ENCODE results near the gene GABBR2. TPM values are rescaled to one million over a fixed set of nuclear protein-coding genes. Genes with fewer than 3 reads are reported as not detected.

Gene GABBR2
- total RNA-seq, 2 experiments from 2014 or later = not detected

DNA sequence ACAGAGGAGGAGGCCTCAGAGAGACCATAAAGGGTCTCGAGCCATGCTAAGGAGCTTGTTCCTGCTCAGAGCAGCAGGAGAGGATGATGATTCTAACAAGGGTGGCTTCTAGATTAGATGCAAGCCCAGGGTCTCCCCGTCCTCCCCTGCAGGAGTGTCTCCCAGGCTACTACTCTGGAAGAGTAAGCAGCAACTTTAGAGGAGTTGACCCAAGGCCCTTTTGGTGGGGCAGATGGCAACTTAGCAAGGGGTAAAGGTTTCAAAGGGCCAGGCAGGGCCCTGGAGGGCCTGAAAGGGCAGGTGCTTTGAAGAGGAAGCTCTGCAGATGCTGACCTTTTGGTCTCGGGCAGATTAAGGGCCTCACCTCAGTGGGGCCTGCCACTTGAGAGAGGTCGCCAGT, 174.9 kb downstream of the GABBR2 start:
- DNase-seq = no peak
- no peaks in the 10 kb centered on the region for H3K9me3 Mint-ChIP-seq (ENCODE audit: low read depth)
- peaks cover 18% of the 10 kb centered on the region for H3K27me3 Mint-ChIP-seq
- no peak for ATAC-seq
- H3K27ac Mint-ChIP-seq = no peak overlapping the region
- no peaks in the 10 kb centered on the region for H3K4me1 Mint-ChIP-seq
- H3K4me3 Mint-ChIP-seq = no peak overlapping the region
- CTCF ChIA-PET = no interaction called here
- no peaks in the 10 kb centered on the region for H3K36me3 Mint-ChIP-seq

DNA sequence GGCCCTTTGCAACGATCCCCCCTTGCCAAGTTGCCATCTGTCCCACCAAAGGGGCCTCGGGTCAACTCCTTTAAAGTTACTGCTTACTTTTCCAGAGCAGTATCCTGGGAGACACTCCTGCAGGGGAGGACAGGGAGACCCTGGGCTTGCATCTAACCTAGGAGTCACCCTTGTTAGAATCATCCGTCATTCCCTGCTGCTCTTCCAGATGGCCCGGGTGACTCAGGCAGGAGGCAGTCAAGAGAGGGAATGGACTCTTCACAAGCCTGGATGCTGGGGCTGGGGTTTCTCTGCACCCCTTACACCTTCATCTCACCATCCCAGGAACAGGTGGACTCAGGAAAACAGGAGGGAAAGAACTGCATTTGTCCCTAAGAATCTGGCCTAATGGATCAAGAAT, 175.6 kb downstream of the GABBR2 start:
- no peaks in the 10 kb centered on the region for H3K9me3 Mint-ChIP-seq (ENCODE audit: low read depth)
- CTCF ChIA-PET = no interaction called here
- H3K4me3 Mint-ChIP-seq = no peak overlapping the region
- peaks cover 25% of the 10 kb centered on the region for H3K27me3 Mint-ChIP-seq
- no peaks in the 10 kb centered on the region for H3K4me1 Mint-ChIP-seq
- H3K27ac Mint-ChIP-seq = no peak overlapping the region
- no peak for ATAC-seq
- DNase-seq = no peak
- no peaks in the 10 kb centered on the region for H3K36me3 Mint-ChIP-seq

DNA sequence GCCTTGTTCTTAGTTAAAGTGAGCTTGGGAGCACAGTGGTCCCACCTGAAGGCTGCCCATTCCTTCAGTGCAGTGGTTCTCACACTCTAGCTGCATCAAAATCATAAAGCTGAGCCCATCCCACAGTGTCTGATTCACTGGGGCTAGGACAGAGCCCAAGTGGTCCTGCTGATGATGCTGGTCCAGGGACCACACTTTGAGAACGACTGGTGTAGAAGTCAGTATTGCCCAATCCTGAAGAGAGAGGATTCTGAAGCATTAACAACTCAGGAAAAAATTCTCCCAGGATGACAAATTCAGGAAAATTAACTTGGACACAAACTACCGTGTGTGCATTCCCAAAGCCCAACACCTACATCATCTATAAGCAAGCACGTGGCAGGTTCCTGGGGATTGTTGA, 176.2 kb downstream of the GABBR2 start:
- DNase-seq (no peak), ATAC-seq (no peak)
- no peaks in the 10 kb centered on the region for H3K36me3 Mint-ChIP-seq
- CTCF ChIA-PET = no interaction called here
- no peak overlapping the region for H3K4me3 Mint-ChIP-seq
- no peak overlapping the region for H3K27ac Mint-ChIP-seq
- no peaks in the 10 kb centered on the region for H3K4me1 Mint-ChIP-seq
- no peaks in the 10 kb centered on the region for H3K9me3 Mint-ChIP-seq (ENCODE audit: low read depth)
- H3K27me3 Mint-ChIP-seq = peaks cover 26% of the 10 kb centered on the region

DNA sequence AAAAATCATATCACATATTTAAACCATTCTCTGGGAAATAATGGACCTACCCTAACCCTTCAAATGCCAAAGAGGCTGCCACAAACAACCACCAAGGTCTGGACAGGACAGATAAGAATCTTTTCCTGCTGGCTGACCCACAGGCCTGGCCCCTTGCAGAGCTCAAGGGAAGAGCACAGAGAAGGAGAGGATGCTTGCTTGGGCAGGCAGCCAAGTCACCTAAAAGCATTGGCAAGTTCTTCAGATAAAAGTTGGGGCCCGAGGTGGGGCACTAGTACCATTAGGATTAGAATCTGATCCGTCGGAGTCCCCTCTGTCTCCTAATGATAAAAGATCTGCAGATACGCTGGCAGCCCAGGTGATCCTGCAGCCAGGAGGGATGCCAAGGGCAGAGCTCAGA, 176.6 kb downstream of the GABBR2 start:
- Mint-ChIP-seq H3K36me3 (no peaks in the 10 kb centered on the region), H3K27ac (no peak overlapping the region), H3K4me3 (no peak overlapping the region), H3K4me1 (no peaks in the 10 kb centered on the region), H3K9me3 (ENCODE audit: low read depth) (no peaks in the 10 kb centered on the region), H3K27me3 (peaks cover 31% of the 10 kb centered on the region)
- no peak for DNase-seq
- ATAC-seq = no peak
- CTCF ChIA-PET = no interaction called here

DNA sequence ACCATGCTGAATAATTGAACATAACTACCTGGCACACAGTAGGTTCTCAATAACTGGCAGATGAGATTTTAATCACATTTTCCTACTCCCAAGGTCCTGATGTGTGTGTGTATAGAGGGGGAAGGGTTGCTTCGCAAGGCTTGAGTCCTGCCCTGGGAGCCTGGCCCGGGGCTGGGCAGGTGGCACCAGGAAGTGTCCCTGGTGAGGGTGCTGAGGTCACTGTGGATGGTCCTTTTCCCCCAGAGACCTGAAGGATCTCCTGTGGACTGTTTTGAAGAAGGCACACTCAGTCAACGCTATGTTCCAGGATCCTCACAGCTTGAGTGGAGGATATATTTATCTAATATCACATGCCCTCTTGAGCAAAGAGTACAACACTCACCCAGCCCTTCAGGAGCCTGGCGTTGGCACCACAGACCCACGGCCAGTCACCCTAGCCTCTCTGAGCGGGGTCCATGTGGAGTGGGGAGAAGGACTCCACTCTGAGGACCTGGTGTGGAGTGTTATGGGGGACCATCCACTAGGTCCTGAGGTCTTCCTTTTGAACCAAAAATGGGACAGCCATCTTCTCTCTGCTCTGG, 177.8 kb downstream of the GABBR2 start:
- ATAC-seq (no peak), DNase-seq (no peak)
- Mint-ChIP-seq H3K4me3 (no peak overlapping the region), H3K4me1 (no peaks in the 10 kb centered on the region), H3K9me3 (ENCODE audit: low read depth) (no peaks in the 10 kb centered on the region), H3K36me3 (no peaks in the 10 kb centered on the region), H3K27ac (no peak overlapping the region), H3K27me3 (peaks cover 38% of the 10 kb centered on the region)
- CTCF ChIA-PET = interaction anchor here (0.7 kb wide), 1 partner anchor 316 kb away, joined by 3 read pairs; no protein-coding TSS in a partner anchor

DNA sequence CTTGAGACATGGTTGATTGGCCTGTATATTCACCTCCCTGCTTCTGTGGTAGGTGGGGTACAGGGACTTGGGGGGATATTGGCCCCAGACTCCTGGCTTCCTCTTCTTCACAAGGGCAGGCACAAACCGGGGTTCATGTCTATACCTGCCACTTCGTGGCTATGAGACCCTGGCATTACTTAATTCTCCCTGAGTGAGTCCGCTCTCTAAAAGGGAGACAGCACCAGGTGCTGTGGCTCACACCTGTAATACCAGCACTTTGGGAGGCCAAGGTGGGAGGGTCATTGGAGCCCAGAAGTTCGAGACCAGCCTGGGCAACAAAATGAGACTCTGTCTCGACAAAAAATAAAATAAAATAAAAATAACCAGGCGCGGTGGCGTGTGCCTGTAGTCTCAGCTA, 178.5 kb downstream of the GABBR2 start:
- Mint-ChIP-seq H3K27ac (no peak overlapping the region), H3K4me3 (no peak overlapping the region), H3K27me3 (peaks cover 41% of the 10 kb centered on the region), H3K4me1 (no peaks in the 10 kb centered on the region), H3K9me3 (ENCODE audit: low read depth) (no peaks in the 10 kb centered on the region), H3K36me3 (no peaks in the 10 kb centered on the region)
- CTCF ChIA-PET = interaction anchor here (0.7 kb wide), 1 partner anchor 317 kb away, joined by 3 read pairs; no protein-coding TSS in a partner anchor
- ATAC-seq (no peak), DNase-seq (no peak)

DNA sequence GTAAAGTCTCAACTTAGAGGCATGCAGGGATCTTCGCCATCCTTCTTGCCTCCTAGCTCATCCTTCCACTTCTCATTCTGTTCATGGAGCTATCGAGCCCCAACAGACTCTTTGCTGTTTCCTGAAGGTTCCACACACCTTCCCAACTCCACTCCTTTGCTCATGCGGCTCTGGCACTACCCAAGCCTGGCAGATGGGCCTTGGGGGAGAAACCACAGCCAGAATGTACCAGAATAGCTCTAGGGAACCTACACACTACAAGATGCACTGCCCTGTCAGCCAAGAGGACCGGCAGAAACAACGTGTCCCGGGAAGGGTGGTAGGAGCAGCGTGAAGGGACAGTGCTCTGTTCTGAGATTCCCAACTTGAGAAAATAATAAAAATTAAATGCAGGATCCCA, 178.9 kb downstream of the GABBR2 start:
- Mint-ChIP-seq H3K36me3 (no peaks in the 10 kb centered on the region), H3K9me3 (ENCODE audit: low read depth) (no peaks in the 10 kb centered on the region), H3K4me1 (no peaks in the 10 kb centered on the region), H3K4me3 (no peak overlapping the region), H3K27me3 (peaks cover 45% of the 10 kb centered on the region), H3K27ac (no peak overlapping the region)
- no peak for DNase-seq
- ATAC-seq = no peak
- CTCF ChIA-PET = no interaction called here

DNA sequence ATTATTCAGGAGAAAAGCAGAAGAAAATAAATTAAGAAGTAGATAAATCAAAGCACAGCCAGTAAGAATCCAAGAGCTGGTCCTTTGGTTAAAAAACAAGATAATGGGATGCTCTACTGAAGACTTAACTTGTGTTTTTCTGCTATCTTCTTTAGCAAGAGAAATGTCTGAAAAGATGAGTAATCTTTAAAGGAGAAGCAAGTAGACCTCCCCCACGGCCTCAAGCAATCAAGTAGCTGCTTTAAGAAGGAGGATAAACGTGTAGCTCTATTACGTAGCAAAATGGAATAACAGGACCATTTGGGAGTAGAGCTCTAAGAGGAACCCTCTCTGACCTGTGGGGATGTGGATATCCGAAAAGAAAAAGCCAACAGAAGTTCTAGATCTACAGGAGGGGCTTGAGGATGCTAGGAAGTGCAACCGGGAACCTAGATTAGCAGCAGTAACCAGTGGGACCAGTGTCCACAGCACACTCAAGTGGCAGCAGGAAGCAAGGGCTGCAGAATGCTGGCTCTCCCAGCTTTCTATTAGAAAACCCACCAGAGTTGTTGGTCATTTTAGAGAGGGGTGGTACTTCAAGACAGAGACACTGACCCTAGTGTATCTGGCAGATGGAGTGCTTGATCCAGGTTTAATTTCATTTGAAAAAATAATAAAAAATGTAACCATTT, 185.4 kb downstream of the GABBR2 start:
- DNase-seq = no peak
- H3K27ac Mint-ChIP-seq = no peak overlapping the region
- ATAC-seq = no peak
- H3K4me3 Mint-ChIP-seq = no peak overlapping the region
- H3K36me3 Mint-ChIP-seq = no peaks in the 10 kb centered on the region
- H3K27me3 Mint-ChIP-seq = peaks cover 65% of the 10 kb centered on the region
- no peaks in the 10 kb centered on the region for H3K9me3 Mint-ChIP-seq (ENCODE audit: low read depth)
- CTCF ChIA-PET = no interaction called here
- no peaks in the 10 kb centered on the region for H3K4me1 Mint-ChIP-seq

DNA sequence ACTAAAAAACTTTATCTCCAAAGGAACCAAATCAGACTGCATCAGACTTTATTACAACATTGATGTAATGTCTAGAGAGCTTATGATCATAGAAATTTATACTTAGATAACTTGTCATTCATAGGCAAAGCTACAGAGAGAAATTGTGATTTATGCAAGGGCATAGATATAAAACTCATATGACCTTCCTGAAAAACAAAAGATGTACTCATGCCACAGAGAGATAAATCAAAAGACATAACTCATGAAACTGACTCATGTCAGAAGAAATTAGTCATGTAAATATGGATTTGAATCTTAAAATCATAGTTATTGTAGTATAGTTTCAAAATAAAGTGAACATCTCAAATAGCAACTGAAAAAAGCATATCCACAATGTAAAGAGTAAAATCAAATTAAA, 186.2 kb downstream of the GABBR2 start:
- Mint-ChIP-seq H3K4me1 (no peaks in the 10 kb centered on the region), H3K27me3 (peaks cover 60% of the 10 kb centered on the region), H3K36me3 (no peaks in the 10 kb centered on the region), H3K27ac (no peak overlapping the region), H3K4me3 (no peak overlapping the region), H3K9me3 (ENCODE audit: low read depth) (no peaks in the 10 kb centered on the region)
- ATAC-seq (no peak), DNase-seq (no peak)
- CTCF ChIA-PET = no interaction called here

DNA sequence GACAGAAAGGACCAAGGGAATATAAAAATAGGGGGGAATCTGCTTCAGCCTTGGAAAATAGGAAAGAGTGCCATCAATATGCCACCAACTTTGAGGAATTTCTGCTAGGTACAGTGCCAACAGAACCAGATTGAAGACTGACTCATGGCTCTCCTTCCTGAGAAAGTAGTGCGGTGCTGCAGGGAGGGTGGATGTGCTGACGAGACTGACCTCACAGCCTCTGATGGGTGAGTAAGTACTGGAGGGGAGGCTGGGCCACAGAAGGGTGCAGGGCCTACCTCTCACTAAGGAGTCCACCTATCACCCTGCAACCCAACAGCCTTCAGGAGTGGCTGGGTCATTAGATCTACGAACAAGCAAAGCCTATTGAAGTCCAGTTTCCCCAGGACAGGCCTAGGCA, 187.6 kb downstream of the GABBR2 start:
- Mint-ChIP-seq H3K27ac (no peak overlapping the region), H3K4me1 (no peaks in the 10 kb centered on the region), H3K4me3 (no peak overlapping the region), H3K27me3 (peaks cover 52% of the 10 kb centered on the region), H3K9me3 (ENCODE audit: low read depth) (no peaks in the 10 kb centered on the region), H3K36me3 (no peaks in the 10 kb centered on the region)
- ATAC-seq (no peak), DNase-seq (no peak)
- CTCF ChIA-PET = no interaction called here

DNA sequence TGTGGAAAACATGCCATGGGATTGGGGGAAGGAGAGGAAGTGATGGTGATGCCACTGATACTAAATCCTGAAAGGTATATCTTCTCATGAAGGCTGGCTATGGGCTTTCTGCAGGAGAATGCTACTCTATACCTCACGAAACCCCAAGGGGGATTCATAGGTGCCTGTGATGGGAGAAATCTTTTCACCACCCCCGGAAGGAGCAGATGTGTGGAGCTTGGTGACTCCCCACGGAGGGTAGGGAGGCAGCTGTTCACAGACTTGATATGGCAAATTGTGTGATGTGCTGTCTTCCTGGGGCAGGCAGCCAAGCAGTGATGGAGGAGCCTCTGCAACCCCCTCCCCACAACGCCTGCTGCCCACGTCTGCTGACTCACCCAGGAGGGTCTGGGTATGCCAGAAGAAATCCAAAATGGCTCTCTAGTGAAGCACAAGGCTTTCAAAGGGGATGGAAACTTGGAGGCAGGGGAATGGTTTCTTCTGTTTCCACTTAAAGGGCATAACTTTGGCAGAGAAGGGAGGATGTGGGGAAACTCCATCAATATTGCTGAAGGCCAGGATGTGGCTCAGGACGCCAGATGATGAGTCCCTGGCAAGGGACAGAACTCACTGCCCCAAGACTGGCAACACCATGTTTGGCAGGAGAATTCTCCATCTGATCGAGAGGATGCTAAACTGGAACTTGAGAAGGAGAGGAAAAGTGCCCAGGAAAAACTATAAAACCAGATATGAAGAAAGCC, 188.3 kb downstream of the GABBR2 start:
- Mint-ChIP-seq H3K36me3 (no peaks in the 10 kb centered on the region), H3K4me3 (no peak overlapping the region), H3K27ac (no peak overlapping the region), H3K9me3 (ENCODE audit: low read depth) (no peaks in the 10 kb centered on the region), H3K4me1 (no peaks in the 10 kb centered on the region), H3K27me3 (peaks cover 45% of the 10 kb centered on the region)
- CTCF ChIA-PET = interaction anchor here (1.1 kb wide), 1 partner anchor 256 kb away, joined by 4 read pairs; no protein-coding TSS in a partner anchor
- ATAC-seq = no peak
- no peak for DNase-seq

DNA sequence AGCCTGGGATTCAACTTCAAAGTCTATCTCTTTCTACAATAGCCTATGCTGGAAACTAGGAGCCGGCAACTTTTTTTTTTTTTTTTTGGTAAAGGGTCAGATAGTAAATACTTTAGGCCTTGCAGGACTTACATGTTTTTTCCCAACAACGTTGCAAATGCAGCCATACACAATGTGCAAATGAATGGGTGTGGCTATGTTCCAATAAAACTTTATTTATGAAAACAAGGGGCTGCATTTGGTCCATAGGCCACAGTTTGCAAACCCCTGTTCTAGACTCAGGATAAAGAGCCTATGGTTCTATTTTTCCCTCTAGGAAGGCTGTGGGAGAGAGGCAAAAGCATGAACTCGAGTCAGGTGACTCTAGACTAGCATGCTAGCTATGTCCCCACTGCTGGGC, 189.1 kb downstream of the GABBR2 start:
- no peaks in the 10 kb centered on the region for H3K4me1 Mint-ChIP-seq
- CTCF ChIA-PET = interaction anchor here (0.5 to 1.1 kb wide), 2 partner anchors 256 to 738 kb away, joined by 3 to 4 read pairs; no protein-coding TSS in a partner anchor
- H3K27ac Mint-ChIP-seq = no peak overlapping the region
- no peaks in the 10 kb centered on the region for H3K9me3 Mint-ChIP-seq (ENCODE audit: low read depth)
- ATAC-seq (no peak), DNase-seq (no peak)
- no peak overlapping the region for H3K4me3 Mint-ChIP-seq
- no peaks in the 10 kb centered on the region for H3K36me3 Mint-ChIP-seq
- H3K27me3 Mint-ChIP-seq = peaks cover 38% of the 10 kb centered on the region

DNA sequence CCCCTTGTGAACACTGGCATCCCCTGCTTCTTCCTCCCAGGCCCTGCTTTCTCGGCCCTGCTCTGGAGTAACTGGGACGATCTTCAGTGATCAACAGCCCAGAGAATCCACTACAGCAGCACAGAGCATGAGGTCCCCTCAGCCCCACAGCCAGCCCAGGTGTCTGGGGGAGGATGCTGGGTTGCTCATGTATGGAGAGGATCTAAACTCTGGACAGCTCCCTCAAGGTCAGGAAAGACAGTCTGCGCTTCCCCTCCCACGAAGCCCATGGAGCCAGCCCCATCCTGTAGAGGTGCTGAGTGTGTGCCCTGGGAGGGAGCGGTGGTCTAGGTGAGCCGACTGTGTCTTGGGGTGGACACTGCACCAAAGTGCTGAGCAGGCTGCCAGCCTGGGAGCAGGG, 190.2 kb downstream of the GABBR2 start:
- Mint-ChIP-seq H3K36me3 (no peaks in the 10 kb centered on the region), H3K9me3 (ENCODE audit: low read depth) (no peaks in the 10 kb centered on the region), H3K27ac (no peak overlapping the region), H3K27me3 (peaks cover 30% of the 10 kb centered on the region), H3K4me1 (no peaks in the 10 kb centered on the region), H3K4me3 (no peak overlapping the region)
- DNase-seq (no peak), ATAC-seq (no peak)
- CTCF ChIA-PET = no interaction called here

DNA sequence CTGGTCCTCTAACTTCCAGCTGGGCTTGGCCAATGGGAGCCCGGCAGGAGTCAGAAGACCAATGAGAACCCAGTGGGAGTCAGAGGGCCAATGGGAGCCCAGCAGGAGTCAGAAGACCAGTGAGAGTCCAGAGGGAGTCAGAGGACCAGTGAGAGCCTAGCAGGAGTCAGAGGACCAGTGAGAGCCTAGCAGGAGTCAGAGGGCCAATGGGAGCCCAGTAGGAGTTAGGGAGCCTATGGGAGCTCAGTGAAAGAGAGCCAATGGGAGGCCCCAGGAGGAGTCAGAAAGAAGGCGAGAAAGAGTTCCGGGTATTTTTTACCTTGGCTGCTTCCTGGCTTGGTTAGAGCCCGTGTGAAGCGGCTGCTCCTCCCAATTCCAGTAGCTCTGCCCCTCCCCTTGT, 191.0 kb downstream of the GABBR2 start:
- Mint-ChIP-seq H3K4me1 (no peaks in the 10 kb centered on the region), H3K27me3 (peaks cover 22% of the 10 kb centered on the region), H3K9me3 (ENCODE audit: low read depth) (no peaks in the 10 kb centered on the region), H3K27ac (no peak overlapping the region), H3K4me3 (no peak overlapping the region), H3K36me3 (no peaks in the 10 kb centered on the region)
- DNase-seq (no peak), ATAC-seq (no peak)
- CTCF ChIA-PET = no interaction called here
